Esophagus squamous epithelium (tissue), 5 donors: ENCODE data around the gene ADAMTSL3. TPM values are rescaled to one million over a fixed set of nuclear protein-coding genes. Genes with fewer than 3 reads are reported as not detected.
A peak's percentile ranks its signal among the peaks of the same experiment; 100 is the strongest.

Experiments
- DNase-seq: peaks from one replicate; lab custom pipeline; 2025; lab: John Stamatoyannopoulos, UW
- H3K27ac ChIP-seq, 4 donors: fragments of 200-600 bp; sonication (generic); one replicate each; pipeline ENCODE4 v1.5.1; 2016 to 2019; ENCODE audit warnings: mild to moderate bottlenecking in 1 of 4
- H3K27me3 ChIP-seq, 4 donors: fragments of 200-600 bp; sonication (generic); 1 replicate in 3 of 4; 2 replicates in 1 of 4; pipeline versions ENCODE4 v1.5.1 to v1.6.0; 2017 to 2021; ENCODE audit warnings: antibody characterized with exemption in 1 of 4
- H3K36me3 ChIP-seq, 3 donors: fragments of 200-600 bp; sonication (generic); one replicate each; pipeline ENCODE4 v1.5.1; 2016 to 2019
- H3K4me1 ChIP-seq, 3 donors: fragments of 200-600 bp; sonication (generic); one replicate each; pipeline ENCODE4 v1.5.1; 2017 to 2019
- H3K4me3 ChIP-seq, 4 donors: fragments of 200-600 bp; sonication (generic); 1 replicate in 3 of 4; 2 replicates in 1 of 4; pipeline ENCODE4 v1.5.1; 2016 to 2019; ENCODE audit warnings: mild to moderate bottlenecking in 2 of 4, moderate library complexity in 1 of 4
- H3K9me3 ChIP-seq, 3 donors: fragments of 200-600 bp; sonication (generic); one replicate each; pipeline ENCODE4 v1.5.1; 2016 to 2019
- POLR2A ChIP-seq, 4 donors: fragments of 450-650 bp; IDR thresholded peaks; one replicate each; pipeline ENCODE4 v1.6.1; 2017; ENCODE audit warnings: antibody characterized with exemption in 4 of 4, mild to moderate bottlenecking in 4 of 4, moderate library complexity in 3 of 4
- WGBS, 2 donors: methylation state at CpG; one replicate each; pipeline ENCODE4 v1.1.5; 2018; 5-methylcytosine and 5-hydroxymethylcytosine counted together
- intact Hi-C: fragments of 100-400 bp; cut with DNase I; formaldehyde crosslinking; loops from one replicate; pipeline ENCODE4 v1.15.0; 2022
- total RNA-seq, 4 donors: library from RNA; depleted of rRNA; stranded (reverse); fragments of >200 nt; gene quantifications; one replicate each; pipeline ENCODE4 v1.1.0, GENCODE V29; 2016
- TF ChIP-seq, protein P1 (sequence below), 6 experiments: fragments of 450-650 bp in 4 of 6; fragments of 200-600 bp in 2 of 6; sonication (generic) in 2 of 6; IDR thresholded peaks; one replicate each; pipeline ENCODE4 v1.5.1; 2016 to 2019; ENCODE audit warnings: antibody characterized with exemption in 6 of 6, mild to moderate bottlenecking in 4 of 6, moderate library complexity in 4 of 6
- donor health status: DM: yes; HTN: yes; CAD: no.

The ADAMTSL3 gene
- total RNA-seq, 4 donors from 2014 or later, result 0.11 to 3.2 (median 0.79) TPM

- no peak for DNase-seq
These were observed 233.5 kb downstream of the ADAMTSL3 start for GRCh38 chr15:83887404-83887803.

GRCh38 chr15:83887961-83888360 lies 234.0 kb downstream of the ADAMTSL3 start:
- intact Hi-C loops, result no loop called here
- no peaks in the 10 kb centered on the region for H3K36me3 ChIP-seq
- no peak for DNase-seq
- H3K27ac ChIP-seq, result no peak overlapping the region
- no peaks in the 10 kb centered on the region for H3K9me3 ChIP-seq
- 85 to 94% methylated on average over 2 of the region's 2 CpGs for WGBS, 2 donors
- H3K4me3 ChIP-seq, result no peak overlapping the region
- H3K4me1 ChIP-seq, result peaks cover 0 to 14% (median 0%) of the 10 kb centered on the region in 3 donors
- TF ChIP-seq, protein P1, sequence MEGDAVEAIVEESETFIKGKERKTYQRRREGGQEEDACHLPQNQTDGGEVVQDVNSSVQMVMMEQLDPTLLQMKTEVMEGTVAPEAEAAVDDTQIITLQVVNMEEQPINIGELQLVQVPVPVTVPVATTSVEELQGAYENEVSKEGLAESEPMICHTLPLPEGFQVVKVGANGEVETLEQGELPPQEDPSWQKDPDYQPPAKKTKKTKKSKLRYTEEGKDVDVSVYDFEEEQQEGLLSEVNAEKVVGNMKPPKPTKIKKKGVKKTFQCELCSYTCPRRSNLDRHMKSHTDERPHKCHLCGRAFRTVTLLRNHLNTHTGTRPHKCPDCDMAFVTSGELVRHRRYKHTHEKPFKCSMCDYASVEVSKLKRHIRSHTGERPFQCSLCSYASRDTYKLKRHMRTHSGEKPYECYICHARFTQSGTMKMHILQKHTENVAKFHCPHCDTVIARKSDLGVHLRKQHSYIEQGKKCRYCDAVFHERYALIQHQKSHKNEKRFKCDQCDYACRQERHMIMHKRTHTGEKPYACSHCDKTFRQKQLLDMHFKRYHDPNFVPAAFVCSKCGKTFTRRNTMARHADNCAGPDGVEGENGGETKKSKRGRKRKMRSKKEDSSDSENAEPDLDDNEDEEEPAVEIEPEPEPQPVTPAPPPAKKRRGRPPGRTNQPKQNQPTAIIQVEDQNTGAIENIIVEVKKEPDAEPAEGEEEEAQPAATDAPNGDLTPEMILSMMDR (IDR thresholded peaks at IDR 0.05), result no peak
- TF ChIP-seq POLR2A (IDR thresholded peaks at IDR 0.05), result no peak
- no peaks in the 10 kb centered on the region for H3K27me3 ChIP-seq

More at GRCh38 chr15:83887404-83887803, 233.5 kb downstream of the ADAMTSL3 start:
- peaks cover 0 to 14% (median 0%) of the 10 kb centered on the region in 3 donors for H3K4me1 ChIP-seq
- no peaks in the 10 kb centered on the region for H3K36me3 ChIP-seq
- H3K27me3 ChIP-seq, result no peaks in the 10 kb centered on the region
- intact Hi-C loops, result no loop called here
- H3K9me3 ChIP-seq, result no peaks in the 10 kb centered on the region
- no peak overlapping the region for H3K27ac ChIP-seq
- no peak overlapping the region for H3K4me3 ChIP-seq
- 63 to 88% methylated on average over 2 of the region's 2 CpGs for WGBS, 2 donors
- TF ChIP-seq, protein P1 (IDR thresholded peaks at IDR 0.05), result no peak
- no peak for TF ChIP-seq POLR2A (IDR thresholded peaks at IDR 0.05)

GRCh38 chr15:83889995-83890394 lies 236.1 kb downstream of the ADAMTSL3 start:
- TF ChIP-seq, protein P1 (IDR thresholded peaks at IDR 0.05), result no peak
- TF ChIP-seq POLR2A (IDR thresholded peaks at IDR 0.05), result no peak
- H3K4me1 ChIP-seq, result peaks cover 0 to 14% (median 0%) of the 10 kb centered on the region in 3 donors
- H3K27ac ChIP-seq, result no peak overlapping the region
- intact Hi-C loops, result no loop called here
- no peak for DNase-seq
- peak overlapping the region in 1 of 4 donors; percentile 13 for H3K4me3 ChIP-seq
- no peaks in the 10 kb centered on the region for H3K9me3 ChIP-seq
- H3K36me3 ChIP-seq, result no peaks in the 10 kb centered on the region
- H3K27me3 ChIP-seq, result no peaks in the 10 kb centered on the region
- WGBS, 2 donors, result 40 to 55% methylated on average over 3 of the region's 3 CpGs

GRCh38 chr15:83890587-83890986 lies 236.7 kb downstream of the ADAMTSL3 start:
- peaks cover 0 to 14% (median 0%) of the 10 kb centered on the region in 3 donors for H3K4me1 ChIP-seq
- H3K9me3 ChIP-seq, result no peaks in the 10 kb centered on the region
- intact Hi-C loops, result no loop called here
- no peaks in the 10 kb centered on the region for H3K27me3 ChIP-seq
- no peak overlapping the region for H3K27ac ChIP-seq
- TF ChIP-seq POLR2A (IDR thresholded peaks at IDR 0.05), result no peak
- TF ChIP-seq, protein P1 (IDR thresholded peaks at IDR 0.05), result no peak
- WGBS, 2 donors, result 11 to 22% methylated on average over 1 of the region's 1 CpG
- no peak overlapping the region for H3K4me3 ChIP-seq
- DNase-seq, result no peak
- no peaks in the 10 kb centered on the region for H3K36me3 ChIP-seq

DNA sequence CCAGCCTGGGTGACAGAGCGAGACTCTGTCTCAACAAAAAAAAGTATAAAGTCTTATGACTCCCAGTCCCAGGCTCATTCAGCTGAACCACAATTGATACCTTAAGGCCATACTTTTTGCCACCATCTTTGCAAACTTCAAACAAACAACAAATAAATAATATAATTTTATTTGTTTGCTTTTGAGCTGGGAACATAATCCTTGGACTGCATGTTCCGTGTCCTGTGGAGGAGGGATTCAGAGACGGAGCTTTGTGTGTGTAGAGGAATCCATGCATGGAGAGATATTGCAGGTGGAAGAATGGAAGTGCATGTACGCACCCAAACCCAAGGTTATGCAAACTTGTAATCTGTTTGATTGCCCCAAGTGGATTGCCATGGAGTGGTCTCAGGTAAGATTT lies 238.6 kb downstream of the ADAMTSL3 start:
- no peaks in the 10 kb centered on the region for H3K27me3 ChIP-seq
- intact Hi-C loops, result no loop called here
- peaks cover 0 to 14% (median 0%) of the 10 kb centered on the region in 3 donors for H3K4me1 ChIP-seq
- no peak for TF ChIP-seq POLR2A (IDR thresholded peaks at IDR 0.05)
- TF ChIP-seq, protein P1 (IDR thresholded peaks at IDR 0.05), result no peak
- 82 to 92% methylated on average over 4 of the region's 4 CpGs for WGBS, 2 donors
- DNase-seq, result no peak
- no peaks in the 10 kb centered on the region for H3K36me3 ChIP-seq
- H3K27ac ChIP-seq, result no peak overlapping the region
- H3K9me3 ChIP-seq, result no peaks in the 10 kb centered on the region
- no peak overlapping the region for H3K4me3 ChIP-seq
